Hair follicular keratinocyte (primary cell): ENCODE measurements around the gene EPHB2. TPM values are rescaled to one million over a fixed set of nuclear protein-coding genes. Genes with fewer than 3 reads are reported as not detected.

Experiments
- total RNA-seq: library from RNA; depleted of rRNA; stranded (reverse); fragments of >200 nt; gene quantifications from 2 replicates; pipeline ENCODE4 v1.2.3, GENCODE V29; 2015

EPHB2 gene
- 5.8 and 20.5 TPM in 2 replicates for total RNA-seq

GRCh38 chr1:22710701-22711049, at the start of gene EPHB2:
EPHB2 (plus strand) TSS chr1:22710839; CDS start chr1:22710983, 144 bp downstream.

Other genes starting within 250 kb of the EPHB2 start
- gene EPHA8, start 147.3 kb upstream of the EPHB2 start, total RNA-seq: 0.04 TPM in 1 of 2 replicates, not detected in the other
- gene C1QA, start 74.2 kb upstream of the EPHB2 start, total RNA-seq: not detected in 2 replicates
- gene C1QC, start 67.2 kb upstream of the EPHB2 start, total RNA-seq: not detected in 2 replicates
- gene C1QB, start 57.6 kb upstream of the EPHB2 start, total RNA-seq: not detected in 2 replicates